SK-N-SH (cell line): ENCODE measurements around the gene NFYA. TPM values are rescaled to one million over a fixed set of nuclear protein-coding genes. Genes with fewer than 3 reads are reported as not detected.

ENCODE experiments used
- CTCF ChIA-PET: fragments of 300-600, 350-600 bp; formaldehyde crosslinking; extraction: SDS; loops from one replicate; lab custom pipeline; 2021; lab: Yijun Ruan, JAX
- POLR2A ChIA-PET: fragments of 350-600 bp; sonication (Branson Sonifier 250); formaldehyde crosslinking; extraction: SDS; loops from one replicate; lab custom pipeline; 2020; ENCODE audit warnings: antibody characterized with exemption, inconsistent platforms; lab: Yijun Ruan, JAX
- DNase-seq: peaks from one replicate; pipeline ENCODE4 v3.0.0; 2012
- H2AFZ ChIP-seq: fragments of 200-600 bp; sonication (generic); 2 replicates; pipeline ENCODE4 v1.8.1; 2016; ENCODE audit warnings: antibody characterized with exemption, mild to moderate bottlenecking, low read depth
- H3F3A ChIP-seq: fragments of 200-600 bp; sonication (generic); replicated peaks from 2 replicates; pipeline ENCODE3; 2016; ENCODE audit warnings: antibody characterized with exemption, mild to moderate bottlenecking; ENCODE audit not compliant: insufficient read depth
- H3K27ac ChIP-seq, 2 experiments: fragments of 200-500 bp in 1 of 2; fragments of 200-600 bp in 1 of 2; sonication (Bioruptor generic) in 1 of 2; sonication (generic), shearing (Covaris generic) in 1 of 2; 2 replicates each; pipeline versions ENCODE4 v1.5.1 to v1.6.1; 2014 to 2016; ENCODE audit warnings: low read depth in 2 of 2, inconsistent platforms in 1 of 2, low read length in 1 of 2, mild to moderate bottlenecking in 1 of 2, mixed read lengths in 1 of 2
- H3K27me3 ChIP-seq: fragments of 200-600 bp; sonication (generic), shearing (Covaris generic); 2 replicates; pipeline ENCODE4 v1.6.1; 2016; ENCODE audit warnings: mixed run types; ENCODE audit not compliant: insufficient read depth
- H3K36me3 ChIP-seq, 2 experiments: fragments of 200-500 bp in 1 of 2; fragments of 200-600 bp in 1 of 2; sonication (Bioruptor generic) in 1 of 2; sonication (generic) in 1 of 2; replicated peaks in 1 of 2; 2 replicates each; pipeline versions ENCODE3 to v1.5.1; 2014 to 2016; ENCODE audit warnings: low read length in 1 of 2, mild to moderate bottlenecking in 1 of 2; ENCODE audit not compliant: insufficient read depth in 2 of 2, control insufficient read depth in 1 of 2
- H3K4me1 ChIP-seq, 2 experiments: fragments of 200-500 bp in 1 of 2; fragments of 200-600 bp in 1 of 2; sonication (Bioruptor generic) in 1 of 2; sonication (generic), shearing (Covaris generic) in 1 of 2; 2 replicates each; pipeline versions ENCODE4 v1.5.1 to v1.6.1; 2014 to 2016; ENCODE audit warnings: low read depth in 1 of 2, low read length in 1 of 2, mixed run types in 1 of 2; ENCODE audit not compliant: insufficient read depth in 2 of 2, control insufficient read depth in 1 of 2
- H3K4me2 ChIP-seq: fragments of 200-600 bp; sonication (generic), shearing (Covaris generic); 2 replicates; pipeline ENCODE4 v1.6.1; 2017; ENCODE audit warnings: mixed run types
- H3K4me3 ChIP-seq, 2 experiments: fragments of 200-500 bp in 1 of 2; fragments of 200-600 bp in 1 of 2; sonication (Bioruptor generic) in 1 of 2; sonication (generic), shearing (Covaris generic) in 1 of 2; 2 replicates each; pipeline versions ENCODE4 v1.5.1 to v1.8.1; 2014 to 2016; ENCODE audit warnings: low read depth in 2 of 2, inconsistent platforms in 1 of 2, low read length in 1 of 2, mild to moderate bottlenecking in 1 of 2, mixed read lengths in 1 of 2, moderate library complexity in 1 of 2
- H3K79me2 ChIP-seq: fragments of 200-600 bp; sonication (generic); 2 replicates; pipeline ENCODE4 v1.8.1; 2017; ENCODE audit warnings: mild to moderate bottlenecking; ENCODE audit not compliant: insufficient read depth
- H3K9ac ChIP-seq: fragments of 200-600 bp; sonication (generic); 2 replicates; pipeline ENCODE4 v1.6.1; 2017; ENCODE audit warnings: mixed run types
- H3K9me2 ChIP-seq: fragments of 200-600 bp; sonication (generic); 2 replicates; pipeline ENCODE4 v1.6.1; 2017; ENCODE audit warnings: mixed run types
- H3K9me3 ChIP-seq: fragments of 200-600 bp; sonication (generic); 2 replicates; pipeline ENCODE4 v1.6.1; 2017; ENCODE audit warnings: mixed run types, mild to moderate bottlenecking, moderate library complexity
- H4K20me1 ChIP-seq: fragments of 200-600 bp; sonication (generic); 2 replicates; pipeline ENCODE4 v1.6.1; 2017; ENCODE audit warnings: mild to moderate bottlenecking, mixed run types; ENCODE audit not compliant: insufficient read depth
- ELF1 ChIP-seq: IDR thresholded peaks from 2 replicates; pipeline ENCODE4 v1.4.0; 2012
- EP300 ChIP-seq, 2 experiments: IDR thresholded peaks; 2 replicates each; pipeline versions ENCODE4 v1.4.0 to v1.6.1; 2012; ENCODE audit warnings: borderline replicate concordance in 1 of 2, low read depth in 1 of 2, low read length in 1 of 2
- EZH2phosphoT487 ChIP-seq: fragments of 200-600 bp; sonication (generic); IDR thresholded peaks from 2 replicates; pipeline ENCODE4 v1.6.1; 2017; ENCODE audit warnings: low read depth, mixed run types, mild to moderate bottlenecking, antibody characterized with exemption, moderate library complexity, borderline replicate concordance
- GABPA ChIP-seq: IDR thresholded peaks from 2 replicates; pipeline ENCODE4 v1.4.0; 2012; ENCODE audit warnings: low read depth, mild to moderate bottlenecking
- GATA2 ChIP-seq: sonication (generic); formaldehyde crosslinking; IDR thresholded peaks from 2 replicates; pipeline ENCODE4 v1.5.0; 2020; ENCODE audit warnings: mild to moderate bottlenecking, missing genetic modification reagents
- MEF2A ChIP-seq: IDR thresholded peaks from 2 replicates; pipeline ENCODE4 v1.4.0; 2012; ENCODE audit warnings: low read depth, borderline replicate concordance
- MXI1 ChIP-seq: IDR thresholded peaks from 2 replicates; pipeline ENCODE4 v1.6.1; 2012; ENCODE audit warnings: mild to moderate bottlenecking, low read depth, low read length, improper control_type of control experiment
- NFIC ChIP-seq: IDR thresholded peaks from 2 replicates; pipeline ENCODE4 v1.4.0; 2012; ENCODE audit warnings: borderline replicate concordance
- NRF1 ChIP-seq: IDR thresholded peaks from 2 replicates; pipeline ENCODE4 v1.6.1; 2012; ENCODE audit warnings: low read depth, mild to moderate bottlenecking, low read length
- RCOR1 ChIP-seq: fragments of 150-350 bp; IDR thresholded peaks from 2 replicates; pipeline ENCODE4 v1.6.1; 2017; ENCODE audit warnings: antibody characterized with exemption, low read length
- RXRA ChIP-seq: IDR thresholded peaks from 2 replicates; pipeline ENCODE4 v1.4.0; 2012; ENCODE audit warnings: low read depth, mild to moderate bottlenecking, borderline replicate concordance
- SIN3A ChIP-seq: IDR thresholded peaks from 2 replicates; pipeline ENCODE4 v1.6.1; 2012; ENCODE audit warnings: low read depth, mild to moderate bottlenecking, low read length, moderate library complexity, borderline replicate concordance
- SMC3 ChIP-seq: IDR thresholded peaks from 2 replicates; pipeline ENCODE4 v1.6.1; 2012; ENCODE audit warnings: low read depth, low read length, improper control_type of control experiment
- YY1 ChIP-seq: IDR thresholded peaks from 2 replicates; pipeline ENCODE4 v1.4.0; 2012; ENCODE audit warnings: low read depth, mild to moderate bottlenecking
- WGBS: methylation state at CpG from one replicate; pipeline ENCODE4 v1.1.6; 2017; ENCODE audit warnings: low lambda C conversion rate; 5-methylcytosine and 5-hydroxymethylcytosine counted together
- polyA plus RNA-seq, 3 experiments: library from polyadenylated mRNA; depleted of rRNA; stranded (reverse); fragments of >200 nt; gene quantifications; 2 replicates each; pipeline ENCODE4 v1.2.3, GENCODE V29; 2012
- TF ChIP-seq, protein P1 (sequence below): fragments of 150-350 bp; IDR thresholded peaks from 2 replicates; pipeline ENCODE4 v1.6.1; 2016; ENCODE audit warnings: mild to moderate bottlenecking, low read depth, low read length
- TF ChIP-seq, protein P2 (sequence below): IDR thresholded peaks from 2 replicates; pipeline ENCODE4 v1.4.0; 2012; ENCODE audit warnings: low read depth, borderline replicate concordance
- TF ChIP-seq, protein P3 (sequence below): IDR thresholded peaks from 2 replicates; pipeline ENCODE4 v1.4.0; 2012; ENCODE audit warnings: low read depth
- TF ChIP-seq, protein P4 (sequence below): fragments of 200-600 bp; sonication (generic); IDR thresholded peaks from 2 replicates; pipeline ENCODE4 v1.6.1; 2017; ENCODE audit warnings: antibody characterized with exemption, mild to moderate bottlenecking, moderate library complexity

The NFYA gene
- polyA plus RNA-seq, 1 of the 3 experiments (the other 2 are of a cell fraction): 6.8 TPM

DNA sequence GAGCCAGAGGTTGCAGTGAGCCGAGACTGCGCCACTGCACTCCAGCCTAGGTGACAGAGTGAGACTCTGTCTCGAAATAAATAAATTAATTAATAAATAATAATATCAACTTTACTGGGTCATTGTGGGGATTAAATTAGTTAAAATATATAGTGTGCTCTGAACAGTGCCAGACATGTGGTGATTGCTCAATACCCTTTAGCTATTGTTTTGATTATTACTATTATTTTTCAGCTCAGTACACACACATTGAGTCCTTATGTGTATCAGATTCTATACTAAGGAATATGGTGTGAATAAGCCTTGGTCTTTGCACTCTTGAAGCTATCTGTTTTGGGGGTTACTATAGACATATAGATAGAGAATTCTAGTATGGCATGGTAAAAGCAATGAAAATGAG lies 52.5 kb downstream of the NFYA start (continued):
- TF ChIP-seq, protein P1, sequence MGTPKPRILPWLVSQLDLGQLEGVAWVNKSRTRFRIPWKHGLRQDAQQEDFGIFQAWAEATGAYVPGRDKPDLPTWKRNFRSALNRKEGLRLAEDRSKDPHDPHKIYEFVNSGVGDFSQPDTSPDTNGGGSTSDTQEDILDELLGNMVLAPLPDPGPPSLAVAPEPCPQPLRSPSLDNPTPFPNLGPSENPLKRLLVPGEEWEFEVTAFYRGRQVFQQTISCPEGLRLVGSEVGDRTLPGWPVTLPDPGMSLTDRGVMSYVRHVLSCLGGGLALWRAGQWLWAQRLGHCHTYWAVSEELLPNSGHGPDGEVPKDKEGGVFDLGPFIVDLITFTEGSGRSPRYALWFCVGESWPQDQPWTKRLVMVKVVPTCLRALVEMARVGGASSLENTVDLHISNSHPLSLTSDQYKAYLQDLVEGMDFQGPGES: no peak

DNA sequence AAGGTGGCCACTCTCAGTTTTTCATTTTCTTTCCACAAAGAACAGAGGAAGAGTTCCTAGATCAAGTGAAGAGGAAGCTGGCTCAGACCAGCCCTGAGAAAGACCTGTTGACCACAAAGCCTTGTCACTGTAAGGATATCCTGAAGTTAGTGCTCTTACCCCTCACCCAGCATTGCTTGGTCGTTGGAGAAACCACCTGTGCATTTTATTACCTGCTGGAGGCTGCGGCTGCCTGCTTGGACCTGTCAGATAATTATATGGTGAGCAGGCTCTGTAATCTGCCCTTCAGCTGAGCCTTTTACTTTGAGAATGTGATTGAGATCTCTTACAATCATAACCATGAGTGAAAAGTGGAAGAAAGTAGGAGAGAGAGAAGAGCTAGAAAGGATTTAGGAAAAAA lies 59.5 kb downstream of the NFYA start:
- 64% methylated on average over 2 of the region's 2 CpGs for WGBS
- POLR2A ChIA-PET: no interaction called here
- H3K9ac ChIP-seq: no peak overlapping the region
- H3K27ac ChIP-seq: no peak overlapping the region
- no peaks in the 10 kb centered on the region for H3K4me1 ChIP-seq
- no peaks in the 10 kb centered on the region for H4K20me1 ChIP-seq
- CTCF ChIA-PET: interaction anchor here (1.0 to 1.4 kb wide), 3 partner anchors 39 to 174 kb away, joined by 3 to 4 read pairs (median 3); no protein-coding TSS in a partner anchor
- no peak overlapping the region for H3K4me3 ChIP-seq
- H3K79me2 ChIP-seq: no peaks in the 10 kb centered on the region
- H2AFZ ChIP-seq: no peak overlapping the region
- no peaks in the 10 kb centered on the region for H3F3A ChIP-seq
- no peak for DNase-seq
- TF ChIP-seq, protein P2, sequence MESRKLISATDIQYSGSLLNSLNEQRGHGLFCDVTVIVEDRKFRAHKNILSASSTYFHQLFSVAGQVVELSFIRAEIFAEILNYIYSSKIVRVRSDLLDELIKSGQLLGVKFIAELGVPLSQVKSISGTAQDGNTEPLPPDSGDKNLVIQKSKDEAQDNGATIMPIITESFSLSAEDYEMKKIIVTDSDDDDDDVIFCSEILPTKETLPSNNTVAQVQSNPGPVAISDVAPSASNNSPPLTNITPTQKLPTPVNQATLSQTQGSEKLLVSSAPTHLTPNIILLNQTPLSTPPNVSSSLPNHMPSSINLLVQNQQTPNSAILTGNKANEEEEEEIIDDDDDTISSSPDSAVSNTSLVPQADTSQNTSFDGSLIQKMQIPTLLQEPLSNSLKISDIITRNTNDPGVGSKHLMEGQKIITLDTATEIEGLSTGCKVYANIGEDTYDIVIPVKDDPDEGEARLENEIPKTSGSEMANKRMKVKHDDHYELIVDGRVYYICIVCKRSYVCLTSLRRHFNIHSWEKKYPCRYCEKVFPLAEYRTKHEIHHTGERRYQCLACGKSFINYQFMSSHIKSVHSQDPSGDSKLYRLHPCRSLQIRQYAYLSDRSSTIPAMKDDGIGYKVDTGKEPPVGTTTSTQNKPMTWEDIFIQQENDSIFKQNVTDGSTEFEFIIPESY: no peak
- TF ChIP-seq MXI1 (no peak), RXRA (no peak), YY1 (no peak), MEF2A (no peak), GABPA (no peak), EZH2phosphoT487 (no peak), NRF1 (no peak)
- TF ChIP-seq, all 33 proteins: peak for 0
- Histone ChIP-seq H3K9me3 (no peaks in the 10 kb centered on the region), H3K4me2 (no peak overlapping the region), H3K27me3 (no peaks in the 10 kb centered on the region), H3K36me3 (no peaks in the 10 kb centered on the region), H3K9me2 (no peaks in the 10 kb centered on the region)

DNA sequence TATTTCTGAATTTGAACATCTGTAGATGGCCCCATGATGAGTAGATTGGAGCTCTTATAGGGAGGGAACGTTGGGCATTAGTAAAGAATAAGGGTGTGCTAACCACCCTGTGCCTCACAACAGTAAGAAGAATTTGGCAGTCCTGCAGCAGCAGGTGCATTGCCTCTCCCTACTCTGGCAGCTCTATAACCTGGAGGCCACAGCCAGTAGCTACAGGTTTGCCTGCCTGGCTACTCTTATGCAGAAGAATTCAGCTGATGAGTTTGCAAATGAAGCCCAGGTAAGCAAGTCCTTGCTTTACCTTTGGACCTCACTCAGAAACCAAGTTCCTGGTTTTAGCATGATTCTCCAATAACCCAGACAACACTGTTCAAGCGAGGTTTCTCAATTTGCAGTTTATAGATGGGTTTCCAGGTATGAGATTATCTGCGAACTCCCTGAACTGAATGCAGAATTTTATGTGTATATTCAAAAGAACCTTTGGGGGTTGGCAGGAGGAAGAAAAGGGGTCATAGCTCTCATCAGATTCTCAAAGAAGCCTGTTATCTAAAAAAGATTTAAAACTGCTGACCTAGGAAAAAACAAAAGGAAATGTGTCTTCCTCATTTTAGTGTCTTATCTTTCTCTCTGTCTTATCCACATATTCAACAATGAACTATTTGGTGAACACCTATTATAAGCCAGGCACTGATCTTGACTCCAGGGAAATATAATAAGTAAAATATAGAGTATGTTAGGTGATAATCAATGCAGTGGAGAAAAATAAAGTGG lies 62.5 kb downstream of the NFYA start:
- Histone ChIP-seq H3K79me2 (no peaks in the 10 kb centered on the region), H2AFZ (no peak overlapping the region), H4K20me1 (no peaks in the 10 kb centered on the region), H3K4me2 (no peak overlapping the region), H3K9me3 (no peaks in the 10 kb centered on the region), H3K4me3 (no peak overlapping the region), H3F3A (no peaks in the 10 kb centered on the region), H3K27ac (no peak overlapping the region), H3K9me2 (no peaks in the 10 kb centered on the region), H3K4me1 (no peaks in the 10 kb centered on the region), H3K9ac (no peak overlapping the region), H3K36me3 (no peaks in the 10 kb centered on the region), H3K27me3 (no peaks in the 10 kb centered on the region)
- CTCF ChIA-PET: no interaction called here
- 63% methylated on average over 3 of the region's 3 CpGs for WGBS
- POLR2A ChIA-PET: no interaction called here
- TF ChIP-seq ELF1 (no peak), RXRA (no peak), MEF2A (no peak), EP300 (IDR thresholded peaks at IDR 0.05; ENCODE audit: borderline replicate concordance in 1 of 2, low read depth in 1 of 2, low read length in 1 of 2) (no peak), SMC3 (no peak), GABPA (no peak), GATA2 (CRISPR knock-in tag) (no peak), NFIC (no peak), RCOR1 (no peak), SIN3A (no peak)
- TF ChIP-seq, protein P3, sequence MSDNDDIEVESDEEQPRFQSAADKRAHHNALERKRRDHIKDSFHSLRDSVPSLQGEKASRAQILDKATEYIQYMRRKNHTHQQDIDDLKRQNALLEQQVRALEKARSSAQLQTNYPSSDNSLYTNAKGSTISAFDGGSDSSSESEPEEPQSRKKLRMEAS: no peak
- TF ChIP-seq, protein P4, sequence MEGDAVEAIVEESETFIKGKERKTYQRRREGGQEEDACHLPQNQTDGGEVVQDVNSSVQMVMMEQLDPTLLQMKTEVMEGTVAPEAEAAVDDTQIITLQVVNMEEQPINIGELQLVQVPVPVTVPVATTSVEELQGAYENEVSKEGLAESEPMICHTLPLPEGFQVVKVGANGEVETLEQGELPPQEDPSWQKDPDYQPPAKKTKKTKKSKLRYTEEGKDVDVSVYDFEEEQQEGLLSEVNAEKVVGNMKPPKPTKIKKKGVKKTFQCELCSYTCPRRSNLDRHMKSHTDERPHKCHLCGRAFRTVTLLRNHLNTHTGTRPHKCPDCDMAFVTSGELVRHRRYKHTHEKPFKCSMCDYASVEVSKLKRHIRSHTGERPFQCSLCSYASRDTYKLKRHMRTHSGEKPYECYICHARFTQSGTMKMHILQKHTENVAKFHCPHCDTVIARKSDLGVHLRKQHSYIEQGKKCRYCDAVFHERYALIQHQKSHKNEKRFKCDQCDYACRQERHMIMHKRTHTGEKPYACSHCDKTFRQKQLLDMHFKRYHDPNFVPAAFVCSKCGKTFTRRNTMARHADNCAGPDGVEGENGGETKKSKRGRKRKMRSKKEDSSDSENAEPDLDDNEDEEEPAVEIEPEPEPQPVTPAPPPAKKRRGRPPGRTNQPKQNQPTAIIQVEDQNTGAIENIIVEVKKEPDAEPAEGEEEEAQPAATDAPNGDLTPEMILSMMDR: no peak
- TF ChIP-seq, protein P1: no peak
- no peak for DNase-seq
